Mesodermal cell (in vitro differentiated cells): ENCODE data around the gene LRBA.

Source experiments
- H3K27ac ChIP-seq: 2 replicates; pipeline ENCODE4 v1.7.0; 2013; ENCODE audit warnings: mild to moderate bottlenecking, low read depth, low read length, moderate library complexity; ENCODE audit not compliant: severe bottlenecking
- H3K36me3 ChIP-seq: 2 replicates; pipeline ENCODE4 v1.7.1; 2013; ENCODE audit warnings: mild to moderate bottlenecking, low read length, moderate library complexity; ENCODE audit not compliant: control insufficient read depth, insufficient read depth
- H3K4me1 ChIP-seq: one replicate; pipeline ENCODE4 v1.7.1; 2013; ENCODE audit warnings: mild to moderate bottlenecking, low read length; ENCODE audit not compliant: insufficient read depth, control insufficient read depth, poor library complexity, severe bottlenecking
- H3K4me3 ChIP-seq: 2 replicates; pipeline ENCODE4 v1.7.0; 2013; ENCODE audit warnings: low read length, control low read depth, mild to moderate bottlenecking; ENCODE audit not compliant: insufficient read depth, poor library complexity, severe bottlenecking; ENCODE audit errors: extremely low read depth
- H3K9me3 ChIP-seq: 2 replicates; pipeline ENCODE4 v1.7.1; 2013; ENCODE audit warnings: mild to moderate bottlenecking, low read length, moderate library complexity; ENCODE audit not compliant: control insufficient read depth
- WGBS, 2 experiments: methylation state at CpG; one replicate each; pipeline ENCODE4 v1.1.5; 2013; ENCODE audit warnings: missing lambda C conversion rate in 2 of 2; ENCODE audit not compliant: insufficient coverage in 2 of 2; 5-methylcytosine and 5-hydroxymethylcytosine counted together

The LRBA gene

DNA sequence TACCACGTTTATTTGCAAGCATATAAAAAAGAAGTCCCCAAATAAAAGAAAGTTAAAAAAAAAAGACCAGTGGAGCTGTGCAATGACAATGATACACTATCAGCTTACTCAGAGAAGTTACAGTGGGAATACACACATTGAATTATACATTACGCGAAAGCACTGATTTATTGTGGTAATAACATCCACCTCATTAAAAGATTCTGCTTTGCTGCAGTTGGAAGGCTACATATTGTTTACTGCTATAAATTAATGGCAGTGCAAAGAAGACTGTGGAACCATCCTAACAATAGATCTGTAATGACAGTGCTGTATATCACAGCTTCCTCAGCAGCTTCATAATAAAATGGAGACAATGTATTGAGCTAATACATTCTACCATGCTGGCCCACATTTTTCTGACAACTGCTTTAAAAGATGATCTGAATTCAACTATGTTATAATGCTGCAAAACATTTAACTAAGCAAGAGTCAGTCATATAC is 575.6 kb downstream of the LRBA start:
- no peak overlapping the region for H3K27ac ChIP-seq
- H3K9me3 ChIP-seq: no peaks in the 10 kb centered on the region
- no peaks in the 10 kb centered on the region for H3K4me1 ChIP-seq
- WGBS, 2 experiments: no CpG with 5 or more reads among the region's 3 CpGs
- H3K36me3 ChIP-seq: no peaks in the 10 kb centered on the region
- no peak overlapping the region for H3K4me3 ChIP-seq

DNA sequence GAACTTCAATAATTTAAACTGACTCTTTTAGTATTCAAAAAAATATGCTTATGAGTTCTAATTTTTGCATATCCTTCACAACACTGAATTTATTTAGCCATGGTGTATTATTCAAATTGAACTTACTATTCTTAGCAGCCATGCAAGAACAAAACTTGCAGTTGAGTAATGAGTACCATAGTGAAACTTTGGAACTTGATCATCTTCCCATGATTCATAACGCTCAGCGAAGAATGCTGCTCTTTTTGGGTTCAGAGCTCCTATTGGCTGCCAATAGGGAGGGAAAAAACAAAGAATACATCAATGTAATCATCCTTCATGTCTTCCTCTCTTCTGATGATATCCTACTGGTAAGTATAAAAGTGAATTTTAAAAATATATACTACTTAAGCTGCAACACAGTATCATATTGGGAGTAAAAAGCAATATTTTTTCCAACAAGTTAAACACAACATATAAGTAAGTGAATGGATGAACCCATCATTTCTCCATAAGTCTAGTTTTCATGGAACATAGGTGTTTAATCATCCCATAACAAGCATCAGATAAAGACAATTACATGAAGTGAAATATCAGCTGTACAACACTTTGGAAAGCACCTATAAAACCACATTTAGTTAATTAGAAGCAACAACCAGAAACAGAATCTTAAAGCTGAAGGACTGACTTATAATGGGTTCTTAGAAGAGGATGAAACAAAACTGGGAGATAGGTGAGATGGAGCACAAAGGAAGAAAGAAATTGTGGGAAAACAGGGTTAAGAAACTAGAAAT is 578.3 kb downstream of the LRBA start:
- H3K4me1 ChIP-seq: no peaks in the 10 kb centered on the region
- 94% methylated on average over 2 of the region's 2 CpGs; no CpG with 5 or more reads in 1 of the 2 experiments for WGBS, 2 experiments

DNA sequence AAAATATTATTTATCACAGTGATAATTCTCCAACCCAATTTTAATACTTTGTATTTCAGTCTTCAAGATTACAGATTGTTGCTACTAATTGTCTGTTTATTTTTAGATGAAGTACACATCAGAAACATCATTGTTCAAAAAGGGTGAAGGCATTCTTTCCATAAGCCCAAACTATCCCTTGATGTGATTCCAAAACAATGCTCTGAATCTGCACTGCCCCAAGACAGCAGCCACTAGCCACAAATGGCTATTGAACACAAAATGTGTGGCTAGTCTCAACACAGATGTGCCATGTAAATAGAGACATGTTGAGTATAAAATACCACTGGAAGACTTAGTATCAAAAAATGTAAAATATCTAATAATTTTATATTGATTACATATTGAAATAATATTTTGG is 583.9 kb downstream of the LRBA start:
- Histone ChIP-seq H3K4me3 (no peak overlapping the region), H3K36me3 (no peaks in the 10 kb centered on the region), H3K4me1 (no peaks in the 10 kb centered on the region)

More for the DNA sequence above, 578.3 kb downstream of the LRBA start:
- Histone ChIP-seq H3K4me3 (no peak overlapping the region), H3K27ac (no peak overlapping the region), H3K9me3 (no peaks in the 10 kb centered on the region), H3K36me3 (no peaks in the 10 kb centered on the region)

DNA sequence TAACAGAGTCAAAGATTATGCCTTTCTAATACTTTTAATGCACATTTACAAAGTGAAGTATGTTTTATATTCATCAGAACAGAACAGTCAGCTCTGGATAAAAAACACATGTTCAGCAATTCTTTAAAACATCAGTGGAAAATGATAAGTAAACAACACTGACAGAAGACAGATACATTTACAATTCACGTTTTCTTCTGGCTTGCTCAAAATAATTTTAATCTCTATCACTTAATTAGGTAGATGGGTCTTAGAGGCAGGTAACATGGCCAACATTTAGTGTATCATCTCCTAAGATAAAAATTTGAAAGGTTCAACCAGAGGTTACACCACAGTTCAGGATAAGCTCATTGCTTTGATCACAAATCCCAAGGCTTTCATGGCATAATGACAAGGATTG is 589.9 kb downstream of the LRBA start:
- Histone ChIP-seq H3K36me3 (peaks cover 2% of the 10 kb centered on the region), H3K9me3 (no peaks in the 10 kb centered on the region), H3K27ac (no peak overlapping the region), H3K4me3 (no peak overlapping the region), H3K4me1 (no peaks in the 10 kb centered on the region)
- no CpG with 5 or more reads among the region's 1 CpG for WGBS, 2 experiments

More for the DNA sequence above, 583.9 kb downstream of the LRBA start:
- no peak overlapping the region for H3K27ac ChIP-seq
- H3K9me3 ChIP-seq: no peaks in the 10 kb centered on the region

DNA sequence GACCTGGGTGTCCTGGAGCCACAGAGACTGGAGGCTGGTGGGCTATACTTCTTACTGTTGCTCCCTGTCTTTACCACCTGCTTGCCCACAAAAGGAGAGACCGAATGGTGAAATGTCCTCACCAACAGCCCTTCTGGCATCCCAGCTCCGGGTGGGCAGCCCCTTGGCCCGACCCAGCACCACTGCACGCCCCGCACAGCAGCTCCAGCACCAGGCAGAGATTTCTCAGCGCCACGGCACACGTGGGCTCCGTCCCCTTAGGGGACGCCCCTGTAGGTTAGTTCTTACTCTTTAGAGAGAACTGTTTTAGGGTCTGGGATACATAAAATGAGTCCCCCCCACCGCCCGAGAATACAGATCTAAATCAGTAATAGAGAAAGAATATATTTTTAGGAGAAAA is 591.6 kb downstream of the LRBA start:
- no peak overlapping the region for H3K4me3 ChIP-seq
- WGBS, 2 experiments: 95 to 97% methylated on average over 4 to 9 of the region's 12 CpGs
- peaks cover 2% of the 10 kb centered on the region for H3K36me3 ChIP-seq
- H3K9me3 ChIP-seq: no peaks in the 10 kb centered on the region
- H3K27ac ChIP-seq: no peak overlapping the region
- no peaks in the 10 kb centered on the region for H3K4me1 ChIP-seq

DNA sequence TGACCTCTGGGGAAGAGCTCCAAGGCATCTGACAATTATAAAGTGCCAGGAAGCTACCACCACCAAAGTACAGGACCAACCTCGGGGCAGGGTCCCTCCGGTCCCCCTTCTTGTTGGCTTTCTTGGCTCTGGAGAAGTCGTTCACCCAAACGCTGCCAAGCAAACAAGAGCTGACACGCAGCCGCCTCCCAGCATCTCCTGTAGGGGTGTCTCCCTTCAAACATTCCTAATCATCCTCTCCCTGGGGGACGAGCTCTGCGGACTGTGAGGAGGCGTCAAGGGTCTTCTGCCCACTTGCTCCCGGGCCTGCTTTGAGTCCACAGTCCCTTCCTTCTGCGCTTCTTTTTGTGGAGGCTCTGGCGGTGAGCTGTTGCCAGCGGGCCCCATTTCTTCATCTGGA is 592.0 kb downstream of the LRBA start:
- no peak overlapping the region for H3K27ac ChIP-seq
- no peak overlapping the region for H3K4me3 ChIP-seq
- WGBS, 2 experiments: 86 to 88% methylated on average over 10 to 11 of the region's 13 CpGs
- H3K4me1 ChIP-seq: no peaks in the 10 kb centered on the region
- peaks cover 2% of the 10 kb centered on the region for H3K36me3 ChIP-seq
- no peaks in the 10 kb centered on the region for H3K9me3 ChIP-seq

DNA sequence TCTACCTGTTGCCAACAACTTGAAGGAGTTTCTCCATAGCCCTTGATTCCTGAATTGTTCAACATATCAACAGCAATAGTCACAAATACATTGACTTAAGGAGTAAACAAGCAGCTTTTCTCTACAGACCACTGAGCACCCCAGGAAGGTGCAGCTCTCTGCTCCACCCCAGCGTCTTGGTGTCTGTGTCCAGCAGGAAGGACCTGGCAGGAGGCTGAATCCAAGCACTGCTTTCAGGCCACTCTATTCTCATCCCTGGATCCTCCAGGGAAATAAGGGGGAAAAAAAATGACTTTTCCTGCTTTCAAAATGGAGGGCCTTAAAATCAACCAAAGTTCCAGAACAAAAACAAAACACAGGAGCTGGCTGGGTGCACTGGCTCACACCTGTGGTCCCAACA is 593.5 kb downstream of the LRBA start:
- Histone ChIP-seq H3K9me3 (no peaks in the 10 kb centered on the region), H3K36me3 (peaks cover 2% of the 10 kb centered on the region), H3K27ac (no peak overlapping the region), H3K4me3 (no peak overlapping the region), H3K4me1 (no peaks in the 10 kb centered on the region)
- 78 to 100% methylated on average over 1 of the region's 1 CpG for WGBS, 2 experiments

DNA sequence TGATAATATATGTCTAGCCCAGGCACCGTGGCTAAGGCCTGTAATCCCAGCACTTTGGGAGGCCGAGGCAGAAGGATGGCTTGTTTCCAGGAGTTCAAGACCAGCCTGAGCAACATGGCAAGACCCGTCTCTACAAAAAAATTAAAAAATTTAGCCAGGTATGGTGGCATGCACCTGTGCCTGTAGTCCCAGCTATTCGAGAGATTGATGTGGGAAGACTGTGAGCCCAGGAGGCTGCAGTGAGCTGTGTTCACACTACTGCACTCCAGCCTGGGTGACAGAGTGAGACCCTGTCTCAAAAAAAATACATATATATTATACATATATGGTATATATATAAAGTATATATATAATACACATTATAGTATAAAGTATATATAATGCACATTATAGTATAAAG is 595.1 kb downstream of the LRBA start:
- WGBS, 2 experiments: 93 to 100% methylated on average over 2 to 3 of the region's 4 CpGs
- Histone ChIP-seq H3K9me3 (no peaks in the 10 kb centered on the region), H3K4me1 (no peaks in the 10 kb centered on the region), H3K36me3 (peaks cover 2% of the 10 kb centered on the region), H3K4me3 (no peak overlapping the region), H3K27ac (no peak overlapping the region)

DNA sequence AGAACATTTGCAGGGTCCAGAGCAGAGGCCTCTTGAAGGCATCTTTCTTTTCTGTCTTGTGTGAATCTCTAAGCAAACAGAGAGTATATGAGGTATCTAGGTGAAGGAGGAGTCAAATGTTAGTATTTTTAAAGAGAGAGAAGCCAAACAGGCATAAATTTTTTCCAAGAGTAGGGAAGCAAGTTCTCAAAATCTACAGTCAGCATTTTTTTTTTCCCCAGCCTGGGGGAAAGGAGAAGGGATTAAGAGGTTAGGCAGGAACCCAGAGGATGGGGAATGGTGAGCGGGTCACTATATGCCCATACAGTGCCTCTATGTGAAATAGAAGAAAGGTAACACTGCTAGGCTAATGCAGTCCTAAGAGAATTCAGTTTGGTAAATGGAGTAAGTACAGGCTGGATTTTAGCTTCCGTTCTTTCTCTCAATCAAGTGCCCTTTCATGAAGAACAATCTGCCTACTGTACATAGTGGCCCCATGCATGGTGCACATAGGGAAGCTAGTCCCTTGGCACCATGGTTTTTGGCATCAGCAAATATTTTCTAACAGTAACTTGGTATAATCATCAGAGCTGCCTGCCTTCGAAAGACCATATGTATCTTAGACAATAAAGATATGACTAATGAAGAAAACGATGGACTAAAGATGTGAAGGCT is 596.2 kb downstream of the LRBA start:
- H3K36me3 ChIP-seq: peaks cover 2% of the 10 kb centered on the region
- H3K9me3 ChIP-seq: no peaks in the 10 kb centered on the region
- H3K4me1 ChIP-seq: no peaks in the 10 kb centered on the region
- WGBS, 2 experiments: 83 to 100% methylated on average over 1 of the region's 4 CpGs
- no peak overlapping the region for H3K4me3 ChIP-seq
- H3K27ac ChIP-seq: no peak overlapping the region

DNA sequence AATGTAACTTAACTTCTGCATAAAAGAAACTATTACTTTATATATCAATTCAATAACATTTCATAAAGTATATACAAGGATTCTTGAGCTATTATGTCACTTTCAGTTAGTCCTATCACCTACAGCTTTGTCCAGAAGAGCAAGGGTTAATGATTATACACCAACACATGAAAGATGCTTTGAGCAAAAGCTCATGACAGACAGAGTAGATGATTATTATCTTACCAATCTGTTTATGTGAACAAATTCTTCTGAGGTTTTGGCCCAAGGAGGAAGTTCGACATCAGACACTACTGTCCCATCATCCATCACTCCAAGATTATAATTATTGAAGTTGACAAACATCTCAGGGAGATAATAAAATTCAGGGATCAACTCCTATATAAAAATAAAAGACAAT is 599.9 kb downstream of the LRBA start:
- Histone ChIP-seq H3K9me3 (no peaks in the 10 kb centered on the region), H3K4me1 (no peaks in the 10 kb centered on the region), H3K4me3 (no peak overlapping the region), H3K27ac (no peak overlapping the region), H3K36me3 (no peaks in the 10 kb centered on the region)
- no CpG with 5 or more reads among the region's 1 CpG for WGBS, 2 experiments

DNA sequence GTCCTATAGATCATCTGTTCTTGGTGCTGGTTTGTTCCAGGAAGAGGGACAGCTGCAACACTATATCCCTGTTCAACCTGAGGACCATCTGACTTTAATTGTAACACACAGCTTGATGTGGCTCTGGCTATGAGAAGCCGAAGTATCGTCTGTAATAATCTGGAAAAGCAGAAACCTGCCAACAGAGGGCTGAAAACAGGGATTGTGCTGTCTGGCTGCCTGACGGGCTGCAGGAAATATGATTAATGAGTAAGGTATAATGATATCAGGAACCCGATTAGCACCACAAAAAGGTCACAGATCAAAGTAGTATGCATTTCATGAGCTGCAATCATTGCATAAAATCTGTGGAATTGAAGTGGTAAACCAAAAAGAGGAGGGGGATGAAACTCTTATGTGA is 603.6 kb downstream of the LRBA start:
- no peak overlapping the region for H3K27ac ChIP-seq
- H3K36me3 ChIP-seq: no peaks in the 10 kb centered on the region
- no peak overlapping the region for H3K4me3 ChIP-seq
- WGBS, 2 experiments: 87 to 88% methylated on average over 3 to 4 of the region's 4 CpGs
- H3K9me3 ChIP-seq: no peaks in the 10 kb centered on the region
- no peaks in the 10 kb centered on the region for H3K4me1 ChIP-seq
